Measurements from ENCODE around the gene PIGL. TPM values are rescaled to one million over a fixed set of nuclear protein-coding genes. Genes with fewer than 3 reads are reported as not detected.

PIGL gene
- total RNA-seq, 2 donors from 2014 or later = 22.5 to 74.0 TPM

- WGBS = 80% methylated on average over 7 of the region's 7 CpGs
These were observed 96.4 kb downstream of the PIGL start for GRCh38 chr17:16313139-16314090.

GRCh38 chr17:16314189-16314588, 97.2 kb downstream of the PIGL start:
- Histone ChIP-seq H3K36me3 (no peaks in the 10 kb centered on the region), H3K4me1 (replicated peaks) (no peaks in the 10 kb centered on the region), H3K9me3 (no peaks in the 10 kb centered on the region), H3K27me3 (replicated peaks; ENCODE audit: insufficient read depth) (no peaks in the 10 kb centered on the region), H3K4me3 (no peak overlapping the region), H3K27ac (no peak overlapping the region)
- intact Hi-C loops (cut with DNase I) = no loop called here
- TF ChIP-seq POLR2A (IDR thresholded peaks at IDR 0.05) (no peak), POLR2AphosphoS5 (IDR thresholded peaks at IDR 0.05) (no peak), CTCF (IDR thresholded peaks at IDR 0.05) (no peak)
- no peak for DNase-seq (ENCODE audit: low spot score)

More at GRCh38 chr17:16313139-16314090, 96.4 kb downstream of the PIGL start:
- Histone ChIP-seq H3K4me1 (replicated peaks) (no peaks in the 10 kb centered on the region), H3K9me3 (no peaks in the 10 kb centered on the region), H3K36me3 (no peaks in the 10 kb centered on the region), H3K4me3 (no peak overlapping the region), H3K27me3 (replicated peaks; ENCODE audit: insufficient read depth) (no peaks in the 10 kb centered on the region), H3K27ac (no peak overlapping the region)
- TF ChIP-seq POLR2AphosphoS5 (IDR thresholded peaks at IDR 0.05) = no peak
- TF ChIP-seq CTCF (IDR thresholded peaks at IDR 0.05) = no peak
- TF ChIP-seq POLR2A (IDR thresholded peaks at IDR 0.05) = no peak
- DNase-seq (ENCODE audit: low spot score) = no peak
- intact Hi-C loops (cut with DNase I) = no loop called here

- no peak overlapping the region for H3K27ac ChIP-seq
- no peaks in the 10 kb centered on the region for H3K9me3 ChIP-seq
- H3K36me3 ChIP-seq = no peaks in the 10 kb centered on the region
- DNase-seq (ENCODE audit: low spot score) = no peak
- intact Hi-C loops (cut with DNase I) = no loop called here
- TF ChIP-seq POLR2AphosphoS5 (IDR thresholded peaks at IDR 0.05) (no peak), CTCF (IDR thresholded peaks at IDR 0.05) (no peak), POLR2A (IDR thresholded peaks at IDR 0.05) (no peak)
- H3K4me1 ChIP-seq (replicated peaks) = no peaks in the 10 kb centered on the region
- H3K4me3 ChIP-seq = no peak overlapping the region
- 81% methylated on average over 3 of the region's 3 CpGs for WGBS
- H3K27me3 ChIP-seq (replicated peaks; ENCODE audit: insufficient read depth) = no peaks in the 10 kb centered on the region
These were observed 97.8 kb downstream of the PIGL start for GRCh38 chr17:16314859-16315258.

GRCh38 chr17:16319969-16320368, 103.0 kb downstream of the PIGL start:
- 81% methylated on average over 2 of the region's 3 CpGs for WGBS
- Histone ChIP-seq H3K9me3 (no peaks in the 10 kb centered on the region), H3K36me3 (no peaks in the 10 kb centered on the region), H3K27me3 (replicated peaks; ENCODE audit: insufficient read depth) (no peaks in the 10 kb centered on the region), H3K4me3 (no peak overlapping the region), H3K4me1 (replicated peaks) (no peaks in the 10 kb centered on the region), H3K27ac (no peak overlapping the region)
- no peak for TF ChIP-seq POLR2AphosphoS5 (IDR thresholded peaks at IDR 0.05)
- no peak for TF ChIP-seq CTCF (IDR thresholded peaks at IDR 0.05)
- no peak for TF ChIP-seq POLR2A (IDR thresholded peaks at IDR 0.05)
- intact Hi-C loops (cut with DNase I) = no loop called here
- DNase-seq (ENCODE audit: low spot score) = no peak

- no peaks in the 10 kb centered on the region for H3K36me3 ChIP-seq
- H3K27me3 ChIP-seq (replicated peaks; ENCODE audit: insufficient read depth) = no peaks in the 10 kb centered on the region
- no peak overlapping the region for H3K4me3 ChIP-seq
- intact Hi-C loops (cut with DNase I) = no loop called here
- TF ChIP-seq POLR2AphosphoS5 (IDR thresholded peaks at IDR 0.05) (no peak), POLR2A (IDR thresholded peaks at IDR 0.05) (no peak), CTCF (IDR thresholded peaks at IDR 0.05) (no peak)
- no peak overlapping the region for H3K27ac ChIP-seq
- 95% methylated on average over 3 of the region's 3 CpGs for WGBS
- H3K4me1 ChIP-seq (replicated peaks) = no peaks in the 10 kb centered on the region
- no peaks in the 10 kb centered on the region for H3K9me3 ChIP-seq
- no peak for DNase-seq (ENCODE audit: low spot score)
These were observed 105.6 kb downstream of the PIGL start for GRCh38 chr17:16322636-16323035.
